HEK293 (cell line): ENCODE data around the gene MACF1.

Experiments
- CTCF ChIA-PET: fragments of 350-600 bp; formaldehyde crosslinking; extraction: SDS; loops from one replicate; lab custom pipeline; 2021; ENCODE audit warnings: antibody characterized with exemption; lab: Yijun Ruan, JAX
- POLR2A ChIA-PET: fragments of 300-600 bp; formaldehyde crosslinking; extraction: SDS; loops from one replicate; lab custom pipeline; 2020; ENCODE audit warnings: antibody characterized with exemption, inconsistent platforms; lab: Yijun Ruan, JAX
- H3K27ac ChIP-seq: fragments of 200-500 bp; sonication (Bioruptor generic); 2 replicates; pipeline ENCODE4 v1.5.1; 2014; ENCODE audit warnings: low read depth, low read length, control low read depth, inconsistent platforms; ENCODE audit errors: extremely low read depth
- H3K36me3 ChIP-seq, 2 experiments: fragments of 200-500 bp in 1 of 2; sonication (Bioruptor generic) in 1 of 2; 1 replicate in 1 of 2; 2 replicates in 1 of 2; pipeline ENCODE4 v1.5.1; 2014 to 2017; ENCODE audit warnings: inconsistent platforms in 2 of 2, low read length in 2 of 2; ENCODE audit not compliant: control insufficient read depth in 2 of 2, insufficient read depth in 1 of 2
- H3K4me1 ChIP-seq: fragments of 200-500 bp; sonication (Bioruptor generic); 2 replicates; pipeline ENCODE4 v1.5.1; 2014; ENCODE audit warnings: mild to moderate bottlenecking, low read length, inconsistent platforms; ENCODE audit not compliant: control insufficient read depth, insufficient read depth
- H3K4me3 ChIP-seq: 2 replicates; pipeline ENCODE4 v1.5.1; 2011; ENCODE audit warnings: low read depth, mild to moderate bottlenecking, control low read depth, low read length, moderate library complexity
- H3K9me3 ChIP-seq: fragments of 200-500 bp; sonication (Bioruptor generic); 2 replicates; pipeline ENCODE4 v1.5.1; 2014; ENCODE audit warnings: low read depth, low read length, inconsistent platforms; ENCODE audit not compliant: control insufficient read depth, insufficient read depth
- HIC1 ChIP-seq: fragments of 450-650 bp; formaldehyde crosslinking; IDR thresholded peaks from 2 replicates; pipeline ENCODE4 v1.5.1; 2016; ENCODE audit warnings: missing biosample characterization, missing genetic modification characterization
- KLF1 ChIP-seq: fragments of 450-650 bp; formaldehyde crosslinking; IDR thresholded peaks from 2 replicates; pipeline ENCODE4 v1.5.1; 2016; ENCODE audit warnings: missing biosample characterization, missing genetic modification characterization
- KLF8 ChIP-seq: fragments of 450-650 bp; formaldehyde crosslinking; IDR thresholded peaks from 2 replicates; pipeline ENCODE4 v1.5.1; 2016; ENCODE audit warnings: missing biosample characterization, missing genetic modification characterization
- PRDM10 ChIP-seq: fragments of 450-650 bp; formaldehyde crosslinking; IDR thresholded peaks from 2 replicates; pipeline ENCODE4 v1.5.1; 2016; ENCODE audit warnings: missing biosample characterization, missing genetic modification characterization
- ZBTB1 ChIP-seq: fragments of 450-650 bp; formaldehyde crosslinking; IDR thresholded peaks from 2 replicates; pipeline ENCODE4 v1.5.1; 2016; ENCODE audit warnings: missing biosample characterization, missing genetic modification characterization
- ZBTB17 ChIP-seq: fragments of 450-650 bp; formaldehyde crosslinking; IDR thresholded peaks from 2 replicates; pipeline ENCODE4 v1.5.1; 2016; ENCODE audit warnings: missing biosample characterization, missing genetic modification characterization
- ZNF121 ChIP-seq: fragments of 450-650 bp; formaldehyde crosslinking; IDR thresholded peaks from 2 replicates; pipeline ENCODE4 v1.5.1; 2016; ENCODE audit warnings: missing biosample characterization, missing genetic modification characterization
- ZNF266 ChIP-seq: fragments of 450-650 bp; formaldehyde crosslinking; IDR thresholded peaks from 2 replicates; pipeline ENCODE4 v1.5.1; 2016; ENCODE audit warnings: missing biosample characterization, missing genetic modification characterization, low read depth
- ZNF280C ChIP-seq: fragments of 450-650 bp; formaldehyde crosslinking; IDR thresholded peaks from 2 replicates; pipeline ENCODE4 v1.5.1; 2016; ENCODE audit warnings: missing biosample characterization, missing genetic modification characterization
- ZNF324 ChIP-seq: fragments of 450-650 bp; formaldehyde crosslinking; IDR thresholded peaks from 2 replicates; pipeline ENCODE4 v1.5.1; 2016; ENCODE audit warnings: missing biosample characterization, missing genetic modification characterization
- ZNF362 ChIP-seq: fragments of 450-650 bp; formaldehyde crosslinking; IDR thresholded peaks from 2 replicates; pipeline ENCODE4 v1.5.1; 2016; ENCODE audit warnings: missing biosample characterization, missing genetic modification characterization
- ZNF501 ChIP-seq: fragments of 450-650 bp; formaldehyde crosslinking; IDR thresholded peaks from 2 replicates; pipeline ENCODE4 v1.5.1; 2016; ENCODE audit warnings: missing biosample characterization, missing genetic modification characterization
- ZNF518A ChIP-seq: fragments of 450-650 bp; formaldehyde crosslinking; conservative IDR thresholded peaks from 2 replicates; pipeline ENCODE4 v1.5.1; 2016; ENCODE audit warnings: low read depth, missing biosample characterization, missing genetic modification characterization
- ZNF558 ChIP-seq: fragments of 450-650 bp; formaldehyde crosslinking; IDR thresholded peaks from 2 replicates; pipeline ENCODE4 v1.5.1; 2016; ENCODE audit warnings: missing biosample characterization, missing genetic modification characterization
- ZNF585B ChIP-seq: fragments of 450-650 bp; formaldehyde crosslinking; IDR thresholded peaks from 2 replicates; pipeline ENCODE4 v1.5.1; 2016; ENCODE audit warnings: missing biosample characterization, missing genetic modification characterization
- ZNF777 ChIP-seq: fragments of 450-650 bp; formaldehyde crosslinking; IDR thresholded peaks from 2 replicates; pipeline ENCODE4 v1.5.1; 2017; ENCODE audit warnings: missing biosample characterization, missing genetic modification characterization, borderline replicate concordance
- ZNF792 ChIP-seq: fragments of 450-650 bp; formaldehyde crosslinking; IDR thresholded peaks from 2 replicates; pipeline ENCODE4 v1.5.1; 2016; ENCODE audit warnings: missing biosample characterization, missing genetic modification characterization

MACF1 gene

GRCh38 chr1:39167632-39168209 lies 36.8 kb upstream of the MACF1 start:
- ChIA-PET POLR2A (interaction anchor here (0.6 to 0.8 kb wide), 2 partner anchors 61 to 85 kb away, joined by 3 to 6 read pairs; no protein-coding TSS in a partner anchor), CTCF (interaction anchor here (0.5 to 1.4 kb wide), 6 partner anchors 8 to 410 kb away, joined by 3 to 7 read pairs (median 3); no protein-coding TSS in a partner anchor)
- Histone ChIP-seq H3K9me3 (no peaks in the 10 kb centered on the region), H3K27ac (no peak overlapping the region), H3K4me3 (no peak overlapping the region), H3K4me1 (peaks cover 17% of the 10 kb centered on the region), H3K36me3 (no peaks in the 10 kb centered on the region)
- TF ChIP-seq ZNF362 (tag by site-specific recombination): peak; percentile 71
- TF ChIP-seq ZNF266 (tag by site-specific recombination): no peak
- 0 out of 2 replicates have a peak, but pooled peaks have one; percentile 7 for TF ChIP-seq KLF1
- no peak for TF ChIP-seq ZNF558 (tag by site-specific recombination)
- no peak for TF ChIP-seq HIC1
- peak; percentile 9; the same call in 1 of the 2 replicates for TF ChIP-seq KLF8 (tag by site-specific recombination)
- 0 out of 2 replicates have a peak, but pooled peaks have one; percentile 42 for TF ChIP-seq PRDM10 (tag by site-specific recombination)
- no peak for TF ChIP-seq ZNF324 (tag by site-specific recombination)
- TF ChIP-seq ZNF585B (tag by site-specific recombination): no peak
- TF ChIP-seq ZBTB17: 0 out of 2 replicates have a peak, but pooled peaks have one; percentile 27
- no peak for TF ChIP-seq ZNF280C

- H3K4me3 ChIP-seq: no peak overlapping the region
- no peaks in the 10 kb centered on the region for H3K36me3 ChIP-seq
- CTCF ChIA-PET: interaction anchor here (0.5 to 1.4 kb wide), 7 partner anchors 15 to 409 kb away, joined by 3 to 7 read pairs (median 3); no protein-coding TSS in a partner anchor
- TF ChIP-seq ZNF518A (tag by site-specific recombination) (no peak), ZNF792 (tag by site-specific recombination) (no peak), ZNF121 (tag by site-specific recombination) (peak; percentile 53; the same call in 1 of the 2 replicates), ZBTB1 (tag by site-specific recombination) (no peak), ZNF777 (tag by site-specific recombination) (no peak), ZNF501 (tag by site-specific recombination) (no peak)
Observed at GRCh38 chr1:39168301-39169080, 36.0 kb upstream of the MACF1 start.

More at GRCh38 chr1:39168301-39169080, 36.0 kb upstream of the MACF1 start:
- no peak overlapping the region for H3K27ac ChIP-seq
- POLR2A ChIA-PET: interaction anchor here (0.6 kb wide), 1 partner anchor 63 kb away, joined by 3 read pairs; no protein-coding TSS in a partner anchor
- no peaks in the 10 kb centered on the region for H3K9me3 ChIP-seq
- peaks cover 17% of the 10 kb centered on the region for H3K4me1 ChIP-seq
